Muscle layer of colon (tissue), 2 donors: Measurements from ENCODE around the gene TMA16.
A peak's percentile ranks its signal among the peaks of the same experiment; 100 is the strongest.

ENCODE experiments used
- H3K27ac ChIP-seq: one replicate; pipeline ENCODE4 v1.7.0; 2013; ENCODE audit warnings: low read depth, mild to moderate bottlenecking, low read length, moderate library complexity
- H3K27me3 ChIP-seq, 2 donors: one replicate each; pipeline ENCODE4 v1.7.0; 2013; ENCODE audit warnings: low read length in 2 of 2, mild to moderate bottlenecking in 2 of 2; ENCODE audit not compliant: insufficient read depth in 2 of 2, control insufficient read depth in 1 of 2
- H3K36me3 ChIP-seq: one replicate; pipeline ENCODE4 v1.7.0; 2013; ENCODE audit warnings: mild to moderate bottlenecking, low read length; ENCODE audit not compliant: insufficient read depth
- H3K4me1 ChIP-seq: one replicate; pipeline ENCODE4 v1.7.0; 2013; ENCODE audit warnings: mild to moderate bottlenecking, low read length; ENCODE audit not compliant: insufficient read depth
- H3K4me3 ChIP-seq, 2 donors: one replicate each; pipeline ENCODE4 v1.7.0; 2013; ENCODE audit warnings: low read length in 2 of 2, low read depth in 1 of 2, mild to moderate bottlenecking in 1 of 2, moderate library complexity in 1 of 2
- H3K9ac ChIP-seq: one replicate; pipeline ENCODE4 v1.7.0; 2013; ENCODE audit warnings: low read length
- H3K9me3 ChIP-seq: one replicate; pipeline ENCODE4 v1.7.0; 2013; ENCODE audit warnings: mild to moderate bottlenecking, low read length
- donor health status: abdominal sarcoma.
- donor health status: Adenocarcinoma of cecum.

Gene TMA16

GRCh38 chr4:163548481-163549243 lies 54.2 kb downstream of the TMA16 start:
- no peaks in the 10 kb centered on the region for H3K36me3 ChIP-seq
- no peak overlapping the region for H3K9ac ChIP-seq
- no peak overlapping the region for H3K4me3 ChIP-seq
- no peak overlapping the region for H3K27ac ChIP-seq
- no peaks in the 10 kb centered on the region for H3K27me3 ChIP-seq
- H3K9me3 ChIP-seq, result no peaks in the 10 kb centered on the region
- peaks cover 8% of the 10 kb centered on the region for H3K4me1 ChIP-seq

- Histone ChIP-seq H3K4me1 (peaks cover 8% of the 10 kb centered on the region), H3K27me3 (no peaks in the 10 kb centered on the region), H3K9me3 (no peaks in the 10 kb centered on the region), H3K4me3 (peak overlapping the region in 1 of 2 donors; percentile 53), H3K9ac (no peak overlapping the region), H3K27ac (no peak overlapping the region), H3K36me3 (no peaks in the 10 kb centered on the region)
These were observed 56.4 kb downstream of the TMA16 start for GRCh38 chr4:163550869-163551267.

- peaks cover 8% of the 10 kb centered on the region for H3K4me1 ChIP-seq
- no peaks in the 10 kb centered on the region for H3K9me3 ChIP-seq
- no peaks in the 10 kb centered on the region for H3K27me3 ChIP-seq
- H3K9ac ChIP-seq, result no peak overlapping the region
- H3K27ac ChIP-seq, result no peak overlapping the region
- H3K4me3 ChIP-seq, result no peak overlapping the region
- H3K36me3 ChIP-seq, result no peaks in the 10 kb centered on the region
These were observed 58.7 kb downstream of the TMA16 start for GRCh38 chr4:163553146-163553545.

- Histone ChIP-seq H3K9me3 (no peaks in the 10 kb centered on the region), H3K4me3 (no peak overlapping the region), H3K9ac (no peak overlapping the region), H3K27me3 (no peaks in the 10 kb centered on the region), H3K27ac (no peak overlapping the region), H3K4me1 (peaks cover 8% of the 10 kb centered on the region), H3K36me3 (no peaks in the 10 kb centered on the region)
These were observed 60.5 kb downstream of the TMA16 start for GRCh38 chr4:163554870-163555465.

- H3K36me3 ChIP-seq, result no peaks in the 10 kb centered on the region
- H3K27ac ChIP-seq, result no peak overlapping the region
- no peaks in the 10 kb centered on the region for H3K4me1 ChIP-seq
- no peaks in the 10 kb centered on the region for H3K27me3 ChIP-seq
- H3K9me3 ChIP-seq, result no peaks in the 10 kb centered on the region
- no peak overlapping the region for H3K4me3 ChIP-seq
- no peak overlapping the region for H3K9ac ChIP-seq
These were observed 61.7 kb downstream of the TMA16 start for GRCh38 chr4:163556177-163556576.

- no peak overlapping the region for H3K9ac ChIP-seq
- H3K27ac ChIP-seq, result no peak overlapping the region
- no peak overlapping the region for H3K4me3 ChIP-seq
- no peaks in the 10 kb centered on the region for H3K9me3 ChIP-seq
- no peaks in the 10 kb centered on the region for H3K27me3 ChIP-seq
- H3K36me3 ChIP-seq, result no peaks in the 10 kb centered on the region
- no peaks in the 10 kb centered on the region for H3K4me1 ChIP-seq
These were observed 62.3 kb downstream of the TMA16 start for GRCh38 chr4:163556650-163557391.

GRCh38 chr4:163558539-163559044 lies 64.1 kb downstream of the TMA16 start:
- no peak overlapping the region for H3K27ac ChIP-seq
- no peaks in the 10 kb centered on the region for H3K4me1 ChIP-seq
- H3K27me3 ChIP-seq, result no peaks in the 10 kb centered on the region
- no peak overlapping the region for H3K9ac ChIP-seq
- H3K4me3 ChIP-seq, result no peak overlapping the region
- H3K9me3 ChIP-seq, result no peaks in the 10 kb centered on the region
- H3K36me3 ChIP-seq, result no peaks in the 10 kb centered on the region

- H3K36me3 ChIP-seq, result no peaks in the 10 kb centered on the region
- no peaks in the 10 kb centered on the region for H3K9me3 ChIP-seq
- H3K4me3 ChIP-seq, result no peak overlapping the region
- no peaks in the 10 kb centered on the region for H3K4me1 ChIP-seq
- H3K27me3 ChIP-seq, result no peaks in the 10 kb centered on the region
- H3K9ac ChIP-seq, result no peak overlapping the region
- H3K27ac ChIP-seq, result no peak overlapping the region
These were observed 68.0 kb downstream of the TMA16 start for GRCh38 chr4:163562496-163562895.

- Histone ChIP-seq H3K27ac (no peak overlapping the region), H3K9ac (no peak overlapping the region), H3K9me3 (no peaks in the 10 kb centered on the region), H3K36me3 (no peaks in the 10 kb centered on the region), H3K4me3 (no peak overlapping the region), H3K27me3 (no peaks in the 10 kb centered on the region), H3K4me1 (no peaks in the 10 kb centered on the region)
These were observed 69.1 kb downstream of the TMA16 start for GRCh38 chr4:163563592-163563991.

- Histone ChIP-seq H3K4me3 (no peak overlapping the region), H3K9me3 (no peaks in the 10 kb centered on the region), H3K27me3 (no peaks in the 10 kb centered on the region), H3K36me3 (no peaks in the 10 kb centered on the region), H3K4me1 (no peaks in the 10 kb centered on the region), H3K9ac (no peak overlapping the region), H3K27ac (no peak overlapping the region)
These were observed 69.8 kb downstream of the TMA16 start for GRCh38 chr4:163564221-163564720.
